ENCODE results near the gene CDC14A. TPM values are rescaled to one million over a fixed set of nuclear protein-coding genes. Genes with fewer than 3 reads are reported as not detected.

The CDC14A gene
- total and polyA plus RNA-seq, 2 of the 8 experiments (the other 6 are each of a cell fraction or from before 2014, with no cell fraction given) = 3.2 to 8.9 TPM

DNA sequence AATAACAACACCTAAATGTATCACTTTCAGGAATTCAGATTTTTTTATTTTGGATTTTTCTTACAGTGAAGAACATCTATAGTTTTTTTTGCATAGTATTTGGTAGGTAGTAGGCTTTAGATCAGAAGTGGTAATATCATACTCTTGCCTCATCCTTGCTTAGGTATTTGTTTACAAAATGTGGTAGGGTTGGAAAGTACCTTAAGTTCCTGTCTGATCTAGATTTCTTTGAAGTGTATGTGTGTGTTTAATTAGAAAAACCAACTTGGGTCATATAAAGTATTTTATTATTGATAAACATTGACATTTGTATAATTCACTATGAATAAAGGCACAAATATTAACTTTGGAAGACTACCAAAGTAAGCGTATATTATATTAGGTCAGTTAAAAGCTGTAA lies 100.3 kb downstream of the CDC14A start (continued):
- no peak for TF ChIP-seq RFX5 (IDR thresholded peaks at IDR 0.05; ENCODE audit: borderline replicate concordance, low read depth, low read length)

Measured in H1 (cell line).